NCI-H2227 treated with DMSO at 0.1 percent for 48 hours (cell line): ENCODE data around the gene GPRIN3.

ENCODE experiments used
- DNase-seq: peaks from one replicate; lab custom pipeline; 2025; lab: John Stamatoyannopoulos, UW

GPRIN3 gene

GRCh38 chr4:89307446-89308160 lies at the start of gene GPRIN3:
GPRIN3 (minus strand) TSS chr4:89307800; CDS start chr4:89250110, 57,690 bp downstream.
- DNase-seq, result peak; percentile 44

- no peak for DNase-seq
Measured at GRCh38 chr4:89357340-89357739, 49.7 kb upstream of the GPRIN3 start.

- peak; percentile 17 for DNase-seq
Measured at GRCh38 chr4:89356086-89356485, 48.5 kb upstream of the GPRIN3 start.

GRCh38 chr4:89353514-89353913 lies 45.9 kb upstream of the GPRIN3 start:
- no peak for DNase-seq

- DNase-seq, result no peak
Measured at GRCh38 chr4:89352541-89352940, 44.9 kb upstream of the GPRIN3 start.

DNA sequence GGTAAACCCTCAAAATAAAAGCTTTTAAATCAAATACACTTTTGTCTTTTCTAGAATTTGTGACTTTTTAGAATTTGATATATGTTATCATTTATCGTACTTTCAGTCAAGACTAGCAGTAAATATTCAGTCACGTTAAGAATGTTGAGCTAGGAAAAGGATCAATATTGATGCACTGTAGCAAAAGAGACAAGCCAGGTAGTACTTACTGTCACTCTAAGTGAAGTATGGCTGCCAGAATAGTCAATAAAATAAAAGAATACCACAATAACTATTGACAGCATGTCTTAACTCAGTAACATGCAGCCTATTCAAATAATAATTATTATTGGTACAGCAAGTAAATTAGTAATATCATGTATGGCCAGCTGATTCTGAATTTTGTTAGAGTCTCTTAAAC lies 43.6 kb upstream of the GPRIN3 start:
- DNase-seq, result no peak

DNA sequence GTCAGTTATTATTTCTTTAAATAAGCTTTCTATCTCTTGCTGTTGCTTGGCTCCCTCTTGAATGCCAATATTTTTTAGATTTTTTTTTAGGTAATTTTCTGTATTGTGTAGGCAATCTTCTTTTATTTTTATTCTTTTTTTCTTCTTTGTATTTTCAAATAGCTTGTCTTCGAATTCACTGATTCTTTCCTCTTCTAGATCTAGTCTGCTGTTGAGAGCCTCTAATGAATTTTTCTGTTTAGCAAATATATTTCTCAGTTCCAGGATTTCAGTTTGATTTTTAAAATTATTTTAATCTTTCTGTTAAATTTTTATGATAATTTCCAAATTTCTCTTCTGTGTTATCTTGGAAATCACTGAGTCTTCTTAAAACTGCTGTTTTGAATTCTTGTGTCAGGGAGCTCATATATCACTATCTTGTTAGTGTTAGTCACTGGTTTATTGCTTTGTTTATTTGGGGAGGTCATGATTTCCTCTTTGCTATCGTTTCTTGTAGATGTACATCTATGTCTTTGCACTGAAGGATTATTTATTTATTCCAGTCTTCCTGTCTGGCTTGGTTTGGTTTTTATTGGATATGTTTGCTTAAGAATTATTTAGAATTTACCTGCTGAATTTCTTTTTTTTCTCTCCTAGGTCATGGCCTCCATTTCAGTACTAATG lies 39.9 kb upstream of the GPRIN3 start:
- DNase-seq, result no peak

GRCh38 chr4:89344571-89344970 lies 37.0 kb upstream of the GPRIN3 start:
- DNase-seq, result no peak

DNA sequence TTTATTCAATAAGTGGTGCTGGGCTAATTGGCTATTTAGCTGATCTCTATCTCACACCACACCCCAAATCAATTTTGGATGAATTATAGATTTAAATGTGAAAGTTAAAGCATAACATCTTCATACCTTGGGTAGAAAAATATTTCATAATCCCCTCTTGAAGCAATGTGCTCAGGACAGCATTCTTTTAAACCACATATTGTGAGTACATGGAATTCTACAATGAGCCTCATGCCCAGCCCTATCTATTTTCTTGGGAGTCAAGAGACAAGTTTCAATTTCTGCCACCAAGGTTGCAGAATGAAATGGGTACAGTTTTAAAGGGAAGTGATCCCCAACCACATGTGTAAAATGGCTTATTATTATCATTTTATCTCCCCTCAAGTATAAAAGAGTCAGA lies 30.6 kb upstream of the GPRIN3 start:
- DNase-seq, result no peak

DNA sequence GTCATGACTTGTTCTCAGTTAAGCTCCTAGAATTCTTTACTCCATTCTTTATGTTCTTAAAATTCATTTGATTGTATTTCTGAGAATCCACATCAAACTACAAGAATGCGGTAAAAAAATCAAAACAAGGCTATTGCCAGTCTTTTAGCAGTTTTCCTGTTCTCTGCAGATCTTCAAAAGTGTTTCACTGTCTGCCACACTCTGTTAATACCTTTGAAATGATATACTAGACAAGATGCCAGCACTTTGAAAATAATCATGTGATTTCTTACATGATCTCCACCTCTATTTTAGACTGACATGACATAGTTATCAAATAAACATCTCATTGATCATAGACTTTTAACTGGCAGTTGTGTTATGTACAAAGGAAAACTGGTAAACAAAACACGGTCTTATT lies 30.1 kb upstream of the GPRIN3 start:
- DNase-seq, result no peak

DNA sequence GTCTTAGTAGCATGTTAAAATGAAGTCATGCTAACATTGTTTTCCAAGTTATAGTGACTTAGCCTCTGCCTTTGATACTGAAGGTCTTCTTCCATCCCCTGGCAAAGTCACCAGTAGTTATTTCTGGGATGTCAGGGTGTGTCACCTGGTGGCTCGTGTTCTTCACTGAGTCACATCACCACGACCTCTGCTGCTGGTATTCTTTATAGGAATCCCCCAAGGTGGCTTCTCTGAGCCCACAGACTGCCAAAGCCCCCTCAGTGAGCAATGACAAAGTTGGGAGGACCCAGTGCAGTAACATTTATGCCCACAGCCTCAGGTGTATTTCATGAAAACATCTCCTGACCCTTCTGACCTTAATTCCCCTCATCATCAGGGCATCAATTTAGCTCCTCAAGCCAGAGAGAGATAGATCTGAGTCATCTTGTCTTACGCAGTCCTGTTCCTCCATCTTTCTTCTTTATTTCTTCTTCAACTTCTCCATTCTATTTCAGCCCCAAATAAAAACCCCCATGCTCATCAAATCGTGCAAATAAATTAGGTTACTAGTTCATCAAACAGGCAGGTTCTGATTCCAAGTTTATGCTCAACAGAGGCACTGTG lies 29.3 kb upstream of the GPRIN3 start:
- no peak for DNase-seq

DNA sequence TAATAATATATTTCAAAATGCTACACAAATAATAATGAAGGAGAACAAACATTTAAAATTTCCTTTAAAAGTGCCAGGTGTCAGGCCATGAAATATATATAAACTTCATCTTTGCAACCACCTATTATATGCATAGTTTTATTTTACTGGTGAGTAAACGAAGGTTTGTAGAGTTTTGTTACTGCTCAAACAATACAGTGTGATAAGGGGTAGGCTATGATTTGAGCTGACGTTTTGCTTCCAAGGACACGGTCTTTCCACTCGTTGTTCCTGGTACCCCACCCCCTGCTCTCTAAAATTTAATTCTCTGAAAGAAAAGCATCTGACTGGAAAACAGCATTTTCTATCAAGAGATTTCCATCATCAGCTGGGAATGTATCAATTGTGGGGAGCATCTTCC lies 27.2 kb upstream of the GPRIN3 start:
- DNase-seq, result no peak

- DNase-seq, result no peak
Measured at GRCh38 chr4:89334311-89334710, 26.7 kb upstream of the GPRIN3 start.

- DNase-seq, result no peak
Measured at GRCh38 chr4:89331686-89332544, 24.3 kb upstream of the GPRIN3 start.

- DNase-seq, result no peak
Measured at GRCh38 chr4:89331197-89331596, 23.6 kb upstream of the GPRIN3 start.

- no peak for DNase-seq
Measured at GRCh38 chr4:89329280-89329679, 21.7 kb upstream of the GPRIN3 start.

DNA sequence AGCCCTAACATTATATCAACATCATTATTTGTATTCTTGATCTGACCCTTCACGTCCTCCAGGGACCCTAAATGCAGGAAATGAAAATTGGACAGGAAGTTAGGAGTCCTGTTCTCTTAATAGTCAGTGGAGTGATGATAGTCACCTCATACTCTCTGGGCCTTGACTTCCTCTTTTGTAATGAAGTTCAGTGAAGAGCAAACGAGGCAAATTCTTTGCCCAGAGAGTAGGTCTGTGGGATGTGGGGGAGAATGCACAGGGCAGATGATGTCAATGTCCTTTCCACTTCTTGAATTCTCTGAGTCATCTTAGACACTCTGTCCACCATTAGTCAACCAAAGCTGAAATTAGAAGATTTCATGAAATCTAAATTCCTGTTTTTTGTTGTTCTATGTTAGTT lies 17.1 kb upstream of the GPRIN3 start:
- no peak for DNase-seq

GRCh38 chr4:89322671-89323070 lies 15.1 kb upstream of the GPRIN3 start:
- DNase-seq, result no peak

DNA sequence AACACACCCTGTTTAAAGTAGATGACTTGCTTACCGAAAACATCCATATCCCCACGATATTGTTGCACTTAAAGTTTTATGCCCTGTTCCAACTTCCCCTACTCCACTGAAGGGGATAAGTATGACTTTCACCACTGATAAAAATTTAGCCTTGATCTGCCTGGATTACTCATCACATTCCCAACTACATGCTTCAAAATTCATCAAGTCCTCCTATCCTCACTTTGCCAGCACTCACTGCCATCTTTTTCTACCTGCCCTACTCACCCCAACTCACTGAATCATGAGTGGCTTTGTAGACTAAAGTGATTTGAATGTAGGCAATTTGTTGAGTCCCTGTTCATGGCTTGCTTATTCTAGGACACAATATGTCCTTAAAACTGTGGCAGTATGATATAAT lies 12.2 kb upstream of the GPRIN3 start:
- no peak for DNase-seq

GRCh38 chr4:89316931-89317366 lies 9.3 kb upstream of the GPRIN3 start:
- no peak for DNase-seq

DNA sequence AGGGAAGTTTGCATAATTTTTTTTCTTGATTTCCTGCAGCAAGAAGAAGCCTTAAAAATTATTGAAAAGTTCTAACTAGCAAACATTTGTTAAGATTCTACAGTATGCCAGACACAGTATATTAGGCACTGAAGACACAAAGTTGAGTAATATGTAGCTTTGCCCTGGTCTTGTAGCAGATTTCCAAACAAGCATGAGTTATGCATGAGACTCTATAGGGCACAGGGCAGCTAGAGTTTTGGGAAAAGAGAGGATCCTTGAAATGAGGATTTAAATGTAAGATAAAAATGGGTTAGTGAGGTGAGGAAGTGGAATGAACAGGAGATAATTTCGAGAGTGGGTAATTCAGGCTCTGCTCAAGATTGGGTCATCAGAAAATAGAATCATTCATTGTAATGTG lies 8.6 kb upstream of the GPRIN3 start:
- no peak for DNase-seq

DNA sequence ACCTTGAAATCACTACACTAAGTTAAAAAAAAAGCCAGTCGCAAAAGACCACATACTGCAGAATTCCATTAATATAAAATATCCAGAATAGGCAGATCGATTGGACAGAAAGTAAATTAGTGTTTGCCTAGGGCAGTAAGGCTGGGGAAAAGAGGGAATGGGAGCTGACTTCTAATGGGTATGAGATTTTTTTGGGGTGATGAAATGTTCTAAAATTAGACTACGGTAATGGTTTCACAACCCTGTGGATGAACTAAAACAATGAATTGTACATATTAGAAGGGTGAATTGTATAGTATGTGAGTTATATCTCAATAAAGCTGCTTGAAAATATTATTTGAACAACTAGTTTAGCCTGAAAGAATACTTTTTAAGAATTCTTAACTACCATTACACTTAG lies 6.7 kb upstream of the GPRIN3 start:
- DNase-seq, result no peak
